WTC11 (cell line): ENCODE results near the gene LY6G5C. TPM values are rescaled to one million over a fixed set of nuclear protein-coding genes. Genes with fewer than 3 reads are reported as not detected.
A peak's percentile ranks its signal among the peaks of the same experiment; 100 is the strongest.

Experiments
- ATAC-seq: fragments of 200-7000 bp; cut with Tn5 transposase; 2 replicates; pipeline ENCODE4 v1.10.0; 2021; ENCODE audit warnings: mild to moderate bottlenecking, moderate library complexity
- CTCF ChIA-PET: fragments of 300-600 bp; sonication (Branson Sonifier 250); formaldehyde crosslinking; loops from one replicate; lab custom pipeline; 2021; ENCODE audit warnings: antibody characterized with exemption; lab: Charles Lee
- POLR2A ChIA-PET: fragments of 350-600 bp; sonication (Branson Sonifier 250); formaldehyde crosslinking; loops from one replicate; lab custom pipeline; 2021; ENCODE audit warnings: antibody characterized with exemption; lab: Charles Lee
- DNase-seq: peaks from one replicate; pipeline ENCODE4 v3.0.0; 2021; ENCODE audit warnings: low spot score
- H3K27ac Mint-ChIP-seq: 2 replicates; pipeline ENCODE4 v1.8.0; 2021; ENCODE audit warnings: mixed read lengths
- H3K27me3 Mint-ChIP-seq: 2 replicates; pipeline ENCODE4 v1.8.0; 2021; ENCODE audit warnings: low read depth, mild to moderate bottlenecking, moderate library complexity, mixed read lengths
- H3K36me3 Mint-ChIP-seq: 2 replicates; pipeline ENCODE4 v1.8.0; 2021; ENCODE audit warnings: mixed read lengths
- H3K4me1 Mint-ChIP-seq: 2 replicates; pipeline ENCODE4 v1.8.0; 2022; ENCODE audit warnings: mixed read lengths
- H3K4me3 Mint-ChIP-seq: 2 replicates; pipeline ENCODE4 v1.8.0; 2021; ENCODE audit warnings: mild to moderate bottlenecking, moderate library complexity, mixed read lengths
- H3K9me3 Mint-ChIP-seq: 2 replicates; pipeline ENCODE4 v1.8.0; 2021; ENCODE audit warnings: mixed read lengths
- ATF1 ChIP-seq: sonication (generic); formaldehyde crosslinking; IDR thresholded peaks from 2 replicates; pipeline ENCODE4 v1.8.1; 2023; ENCODE audit warnings: mild to moderate bottlenecking, moderate library complexity, missing genetic modification reagents
- CREM ChIP-seq: sonication (generic); formaldehyde crosslinking; IDR thresholded peaks from 2 replicates; pipeline ENCODE4 v1.8.1; 2022; ENCODE audit warnings: mild to moderate bottlenecking, missing genetic modification reagents, moderate library complexity
- ESRRA ChIP-seq: sonication (generic); formaldehyde crosslinking; IDR thresholded peaks from 2 replicates; pipeline ENCODE4 v1.8.1; 2022; ENCODE audit warnings: mild to moderate bottlenecking, missing genetic modification reagents, borderline replicate concordance
- FOXK1 ChIP-seq: sonication (generic); formaldehyde crosslinking; IDR thresholded peaks from 2 replicates; pipeline ENCODE4 v1.8.0; 2022; ENCODE audit warnings: mild to moderate bottlenecking, moderate library complexity, missing genetic modification reagents
- GRHL2 ChIP-seq: fragments of 250-450 bp; sonication (Bioruptor Pico); IDR thresholded peaks from 2 replicates; pipeline ENCODE4 v1.8.0; 2022; ENCODE audit warnings: mild to moderate bottlenecking, moderate library complexity; ENCODE audit not compliant: insufficient replicate concordance, severe bottlenecking
- NFATC4 ChIP-seq: fragments of 250-450 bp; sonication (Bioruptor Pico); IDR thresholded peaks from 2 replicates; pipeline ENCODE4 v1.9.0; 2021; ENCODE audit warnings: mild to moderate bottlenecking
- NFYB ChIP-seq: sonication (generic); formaldehyde crosslinking; conservative IDR thresholded peaks from 2 replicates; pipeline ENCODE4 v1.8.0; 2022; ENCODE audit warnings: low read depth, missing genetic modification reagents
- PRRX2 ChIP-seq: fragments of 250-450 bp; sonication (Bioruptor Pico); IDR thresholded peaks from 2 replicates; pipeline ENCODE4 v1.8.0; 2021; ENCODE audit warnings: mild to moderate bottlenecking
- RORB ChIP-seq: fragments of 250-450 bp; sonication (Bioruptor Pico); IDR thresholded peaks from 2 replicates; pipeline ENCODE4 v1.9.0; 2021; ENCODE audit warnings: mild to moderate bottlenecking
- TEAD1 ChIP-seq: sonication (generic); formaldehyde crosslinking; IDR thresholded peaks from 2 replicates; pipeline ENCODE4 v1.8.0; 2022; ENCODE audit warnings: mild to moderate bottlenecking, missing genetic modification reagents
- TEAD4 ChIP-seq: sonication (generic); formaldehyde crosslinking; IDR thresholded peaks from 2 replicates; pipeline ENCODE4 v1.8.0; 2022; ENCODE audit warnings: mild to moderate bottlenecking, missing genetic modification reagents
- TP53 ChIP-seq: sonication (generic); formaldehyde crosslinking; IDR thresholded peaks from 2 replicates; pipeline ENCODE4 v1.8.1; 2023; ENCODE audit warnings: mild to moderate bottlenecking, missing genetic modification reagents
- ZBTB21 ChIP-seq: sonication (generic); formaldehyde crosslinking; IDR thresholded peaks from 2 replicates; pipeline ENCODE4 v1.8.1; 2023; ENCODE audit warnings: mild to moderate bottlenecking, missing genetic modification reagents, borderline replicate concordance
- ZNF263 ChIP-seq: sonication (generic); formaldehyde crosslinking; IDR thresholded peaks from 2 replicates; pipeline ENCODE4 v1.8.1; 2022; ENCODE audit warnings: low read depth, mild to moderate bottlenecking, moderate library complexity, missing genetic modification reagents
- ZNF396 ChIP-seq: fragments of 250-450 bp; sonication (Bioruptor Pico); IDR thresholded peaks from 2 replicates; pipeline ENCODE4 v1.8.0; 2021; ENCODE audit warnings: mild to moderate bottlenecking, moderate library complexity, borderline replicate concordance
- ZNF423 ChIP-seq: fragments of 250-450 bp; sonication (Bioruptor Pico); IDR thresholded peaks from 2 replicates; pipeline ENCODE4 v2.1.2; 2022; ENCODE audit warnings: mild to moderate bottlenecking, moderate library complexity
- ZNF671 ChIP-seq: fragments of 250-450 bp; sonication (Bioruptor Pico); IDR thresholded peaks from 2 replicates; pipeline ENCODE4 v1.8.0; 2021; ENCODE audit warnings: mild to moderate bottlenecking
- total RNA-seq: library from RNA; stranded (reverse); gene quantifications from 3 replicates; pipeline ENCODE4 v1.2.3, GENCODE V29; 2021
- TF ChIP-seq, protein P1 (sequence below): sonication (generic); formaldehyde crosslinking; IDR thresholded peaks from 2 replicates; pipeline ENCODE4 v1.8.0; 2022; ENCODE audit warnings: mild to moderate bottlenecking, missing genetic modification reagents
- TF ChIP-seq, protein P2 (sequence below): fragments of 200-600 bp; IDR thresholded peaks from 2 replicates; pipeline ENCODE4 v1.8.0; 2022; ENCODE audit warnings: antibody characterized with exemption
- TF ChIP-seq, protein P3 (sequence below): sonication (generic); formaldehyde crosslinking; IDR thresholded peaks from 2 replicates; pipeline ENCODE4 v1.8.0; 2023; ENCODE audit warnings: missing genetic modification reagents
- TF ChIP-seq, protein P4 (sequence below): sonication (generic); formaldehyde crosslinking; conservative IDR thresholded peaks from 2 replicates; pipeline ENCODE4 v1.8.1; 2022; ENCODE audit warnings: mild to moderate bottlenecking, missing genetic modification reagents
- TF ChIP-seq, protein P5 (sequence below): sonication (generic); formaldehyde crosslinking; IDR thresholded peaks from 2 replicates; pipeline ENCODE4 v1.8.1; 2023; ENCODE audit warnings: mild to moderate bottlenecking, missing genetic modification reagents
- TF ChIP-seq, protein P6 (sequence below): sonication (generic); formaldehyde crosslinking; conservative IDR thresholded peaks from 2 replicates; pipeline ENCODE4 v1.8.1; 2023; ENCODE audit warnings: mild to moderate bottlenecking, low read depth, missing genetic modification reagents, moderate library complexity
- TF ChIP-seq, protein P7 (sequence below): sonication (generic); formaldehyde crosslinking; IDR thresholded peaks from 2 replicates; pipeline ENCODE4 v1.8.1; 2023; ENCODE audit warnings: mild to moderate bottlenecking, moderate library complexity, missing genetic modification reagents

The LY6G5C gene
- total RNA-seq, 1 experiment from 2014 or later = 1.0 TPM

DNA sequence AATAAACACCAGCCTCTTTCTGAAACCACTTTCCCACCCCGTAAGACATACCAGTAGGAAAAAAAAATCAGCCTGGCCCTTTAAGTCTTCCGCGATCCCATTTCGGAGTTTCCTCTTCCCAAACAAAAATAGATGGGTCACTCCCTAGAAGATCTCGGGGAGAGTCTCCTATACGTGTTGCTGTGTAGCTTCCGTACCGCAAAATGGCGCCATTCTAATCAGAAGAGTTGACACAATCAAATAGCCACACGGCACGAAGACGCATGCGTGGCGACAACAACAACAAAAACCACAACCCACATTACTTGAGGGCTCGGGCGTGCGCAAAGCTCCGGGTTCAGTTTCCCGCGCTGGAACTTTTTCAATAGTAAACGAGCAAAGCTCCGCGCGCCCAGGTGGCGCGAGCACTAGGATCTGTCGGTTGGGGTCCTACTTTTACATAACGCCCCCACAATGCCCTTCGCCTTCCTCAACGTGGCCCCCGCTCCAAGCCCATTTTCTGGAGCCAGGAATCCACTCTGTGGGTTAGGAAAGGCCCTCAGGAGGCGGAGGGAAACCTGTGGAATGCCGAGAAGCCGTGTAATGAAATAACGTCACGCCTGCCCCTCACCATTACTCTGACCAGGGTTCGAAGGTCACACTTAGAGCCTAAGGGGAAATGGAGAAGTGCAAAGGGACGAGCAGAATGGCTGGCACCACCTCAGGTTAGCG is 15.9 kb downstream of the LY6G5C start, which contains the start of gene GPANK1:
GPANK1 (minus strand) TSS at position 208 of the 711 bp plus-strand sequence. CDS start 519 bp downstream, outside the sequence.
- peak; percentile 12 for ATAC-seq
- H3K4me3 Mint-ChIP-seq = peak within 1 kb of the TSS; percentile 91
- H3K36me3 Mint-ChIP-seq = peaks cover 54% of the 10 kb centered on the region
- ChIA-PET CTCF (interaction anchor here (0.5 to 1.8 kb wide), 13 partner anchors 12 to 127 kb away, joined by 3 to 7 read pairs (median 4); partner anchors contain the start of genes ATP6V1G2, BAG6 and DDAH2), POLR2A (interaction anchor here (0.8 to 1.6 kb wide), 13 partner anchors 11 to 198 kb away, joined by 3 to 9 read pairs (median 3); partner anchors contain the start of genes ABHD16A, BAG6, DDAH2 and DDX39B)
- no peaks in the 10 kb centered on the region for H3K27me3 Mint-ChIP-seq
- H3K9me3 Mint-ChIP-seq = no peaks in the 10 kb centered on the region
- H3K27ac Mint-ChIP-seq = peak within 1 kb of the TSS; percentile 98
- peaks cover 34% of the 10 kb centered on the region for H3K4me1 Mint-ChIP-seq
- DNase-seq = peak; percentile 64
- TF ChIP-seq PRRX2 (no peak), TP53 (no peak), ZNF671 (CRISPR knock-in tag) (no peak), ZBTB21 (CRISPR knock-in tag) (no peak), NFATC4 (CRISPR knock-in tag) (no peak), CREM (CRISPR knock-in tag) (peak; percentile 20; the same call in 1 of the 2 replicates), ZNF263 (CRISPR knock-in tag) (no peak), ZNF423 (no peak), RORB (no peak), ATF1 (CRISPR knock-in tag) (no peak), TEAD1 (CRISPR knock-in tag) (0 out of 2 replicates have a peak, but pooled peaks have one; percentile 36), TEAD4 (CRISPR knock-in tag) (no peak), GRHL2 (CRISPR knock-in tag) (no peak), FOXK1 (peak; percentile 69; the same call in 1 of the 2 replicates), ZNF396 (CRISPR knock-in tag) (no peak), NFYB (no peak), ESRRA (CRISPR knock-in tag) (no peak)
- TF ChIP-seq, protein P1, sequence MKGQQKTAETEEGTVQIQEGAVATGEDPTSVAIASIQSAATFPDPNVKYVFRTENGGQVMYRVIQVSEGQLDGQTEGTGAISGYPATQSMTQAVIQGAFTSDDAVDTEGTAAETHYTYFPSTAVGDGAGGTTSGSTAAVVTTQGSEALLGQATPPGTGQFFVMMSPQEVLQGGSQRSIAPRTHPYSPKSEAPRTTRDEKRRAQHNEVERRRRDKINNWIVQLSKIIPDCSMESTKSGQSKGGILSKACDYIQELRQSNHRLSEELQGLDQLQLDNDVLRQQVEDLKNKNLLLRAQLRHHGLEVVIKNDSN (CRISPR knock-in tag) = no peak
- TF ChIP-seq, protein P2, sequence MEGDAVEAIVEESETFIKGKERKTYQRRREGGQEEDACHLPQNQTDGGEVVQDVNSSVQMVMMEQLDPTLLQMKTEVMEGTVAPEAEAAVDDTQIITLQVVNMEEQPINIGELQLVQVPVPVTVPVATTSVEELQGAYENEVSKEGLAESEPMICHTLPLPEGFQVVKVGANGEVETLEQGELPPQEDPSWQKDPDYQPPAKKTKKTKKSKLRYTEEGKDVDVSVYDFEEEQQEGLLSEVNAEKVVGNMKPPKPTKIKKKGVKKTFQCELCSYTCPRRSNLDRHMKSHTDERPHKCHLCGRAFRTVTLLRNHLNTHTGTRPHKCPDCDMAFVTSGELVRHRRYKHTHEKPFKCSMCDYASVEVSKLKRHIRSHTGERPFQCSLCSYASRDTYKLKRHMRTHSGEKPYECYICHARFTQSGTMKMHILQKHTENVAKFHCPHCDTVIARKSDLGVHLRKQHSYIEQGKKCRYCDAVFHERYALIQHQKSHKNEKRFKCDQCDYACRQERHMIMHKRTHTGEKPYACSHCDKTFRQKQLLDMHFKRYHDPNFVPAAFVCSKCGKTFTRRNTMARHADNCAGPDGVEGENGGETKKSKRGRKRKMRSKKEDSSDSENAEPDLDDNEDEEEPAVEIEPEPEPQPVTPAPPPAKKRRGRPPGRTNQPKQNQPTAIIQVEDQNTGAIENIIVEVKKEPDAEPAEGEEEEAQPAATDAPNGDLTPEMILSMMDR = no peak
- TF ChIP-seq, protein P3, sequence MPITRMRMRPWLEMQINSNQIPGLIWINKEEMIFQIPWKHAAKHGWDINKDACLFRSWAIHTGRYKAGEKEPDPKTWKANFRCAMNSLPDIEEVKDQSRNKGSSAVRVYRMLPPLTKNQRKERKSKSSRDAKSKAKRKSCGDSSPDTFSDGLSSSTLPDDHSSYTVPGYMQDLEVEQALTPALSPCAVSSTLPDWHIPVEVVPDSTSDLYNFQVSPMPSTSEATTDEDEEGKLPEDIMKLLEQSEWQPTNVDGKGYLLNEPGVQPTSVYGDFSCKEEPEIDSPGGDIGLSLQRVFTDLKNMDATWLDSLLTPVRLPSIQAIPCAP = no peak
- TF ChIP-seq, protein P4, sequence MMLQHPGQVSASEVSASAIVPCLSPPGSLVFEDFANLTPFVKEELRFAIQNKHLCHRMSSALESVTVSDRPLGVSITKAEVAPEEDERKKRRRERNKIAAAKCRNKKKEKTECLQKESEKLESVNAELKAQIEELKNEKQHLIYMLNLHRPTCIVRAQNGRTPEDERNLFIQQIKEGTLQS (CRISPR knock-in tag) = no peak
- TF ChIP-seq, protein P5, sequence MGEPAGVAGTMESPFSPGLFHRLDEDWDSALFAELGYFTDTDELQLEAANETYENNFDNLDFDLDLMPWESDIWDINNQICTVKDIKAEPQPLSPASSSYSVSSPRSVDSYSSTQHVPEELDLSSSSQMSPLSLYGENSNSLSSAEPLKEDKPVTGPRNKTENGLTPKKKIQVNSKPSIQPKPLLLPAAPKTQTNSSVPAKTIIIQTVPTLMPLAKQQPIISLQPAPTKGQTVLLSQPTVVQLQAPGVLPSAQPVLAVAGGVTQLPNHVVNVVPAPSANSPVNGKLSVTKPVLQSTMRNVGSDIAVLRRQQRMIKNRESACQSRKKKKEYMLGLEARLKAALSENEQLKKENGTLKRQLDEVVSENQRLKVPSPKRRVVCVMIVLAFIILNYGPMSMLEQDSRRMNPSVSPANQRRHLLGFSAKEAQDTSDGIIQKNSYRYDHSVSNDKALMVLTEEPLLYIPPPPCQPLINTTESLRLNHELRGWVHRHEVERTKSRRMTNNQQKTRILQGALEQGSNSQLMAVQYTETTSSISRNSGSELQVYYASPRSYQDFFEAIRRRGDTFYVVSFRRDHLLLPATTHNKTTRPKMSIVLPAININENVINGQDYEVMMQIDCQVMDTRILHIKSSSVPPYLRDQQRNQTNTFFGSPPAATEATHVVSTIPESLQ (CRISPR knock-in tag) = no peak
- TF ChIP-seq, protein P6, sequence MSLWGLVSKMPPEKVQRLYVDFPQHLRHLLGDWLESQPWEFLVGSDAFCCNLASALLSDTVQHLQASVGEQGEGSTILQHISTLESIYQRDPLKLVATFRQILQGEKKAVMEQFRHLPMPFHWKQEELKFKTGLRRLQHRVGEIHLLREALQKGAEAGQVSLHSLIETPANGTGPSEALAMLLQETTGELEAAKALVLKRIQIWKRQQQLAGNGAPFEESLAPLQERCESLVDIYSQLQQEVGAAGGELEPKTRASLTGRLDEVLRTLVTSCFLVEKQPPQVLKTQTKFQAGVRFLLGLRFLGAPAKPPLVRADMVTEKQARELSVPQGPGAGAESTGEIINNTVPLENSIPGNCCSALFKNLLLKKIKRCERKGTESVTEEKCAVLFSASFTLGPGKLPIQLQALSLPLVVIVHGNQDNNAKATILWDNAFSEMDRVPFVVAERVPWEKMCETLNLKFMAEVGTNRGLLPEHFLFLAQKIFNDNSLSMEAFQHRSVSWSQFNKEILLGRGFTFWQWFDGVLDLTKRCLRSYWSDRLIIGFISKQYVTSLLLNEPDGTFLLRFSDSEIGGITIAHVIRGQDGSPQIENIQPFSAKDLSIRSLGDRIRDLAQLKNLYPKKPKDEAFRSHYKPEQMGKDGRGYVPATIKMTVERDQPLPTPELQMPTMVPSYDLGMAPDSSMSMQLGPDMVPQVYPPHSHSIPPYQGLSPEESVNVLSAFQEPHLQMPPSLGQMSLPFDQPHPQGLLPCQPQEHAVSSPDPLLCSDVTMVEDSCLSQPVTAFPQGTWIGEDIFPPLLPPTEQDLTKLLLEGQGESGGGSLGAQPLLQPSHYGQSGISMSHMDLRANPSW (CRISPR knock-in tag) = no peak
- TF ChIP-seq, protein P7, sequence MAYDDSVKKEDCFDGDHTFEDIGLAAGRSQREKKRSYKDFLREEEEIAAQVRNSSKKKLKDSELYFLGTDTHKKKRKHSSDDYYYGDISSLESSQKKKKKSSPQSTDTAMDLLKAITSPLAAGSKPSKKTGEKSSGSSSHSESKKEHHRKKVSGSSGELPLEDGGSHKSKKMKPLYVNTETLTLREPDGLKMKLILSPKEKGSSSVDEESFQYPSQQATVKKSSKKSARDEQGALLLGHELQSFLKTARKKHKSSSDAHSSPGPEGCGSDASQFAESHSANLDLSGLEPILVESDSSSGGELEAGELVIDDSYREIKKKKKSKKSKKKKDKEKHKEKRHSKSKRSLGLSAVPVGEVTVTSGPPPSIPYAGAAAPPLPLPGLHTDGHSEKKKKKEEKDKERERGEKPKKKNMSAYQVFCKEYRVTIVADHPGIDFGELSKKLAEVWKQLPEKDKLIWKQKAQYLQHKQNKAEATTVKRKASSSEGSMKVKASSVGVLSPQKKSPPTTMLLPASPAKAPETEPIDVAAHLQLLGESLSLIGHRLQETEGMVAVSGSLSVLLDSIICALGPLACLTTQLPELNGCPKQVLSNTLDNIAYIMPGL (CRISPR knock-in tag) = 0 out of 2 replicates have a peak, but pooled peaks have one; percentile 12
